ENCODE measurements around the gene KLF9. TPM values are rescaled to one million over a fixed set of nuclear protein-coding genes. Genes with fewer than 3 reads are reported as not detected.
A peak's percentile ranks its signal among the peaks of the same experiment; 100 is the strongest.

The KLF9 gene
- total RNA-seq: 10.3 TPM

DNA sequence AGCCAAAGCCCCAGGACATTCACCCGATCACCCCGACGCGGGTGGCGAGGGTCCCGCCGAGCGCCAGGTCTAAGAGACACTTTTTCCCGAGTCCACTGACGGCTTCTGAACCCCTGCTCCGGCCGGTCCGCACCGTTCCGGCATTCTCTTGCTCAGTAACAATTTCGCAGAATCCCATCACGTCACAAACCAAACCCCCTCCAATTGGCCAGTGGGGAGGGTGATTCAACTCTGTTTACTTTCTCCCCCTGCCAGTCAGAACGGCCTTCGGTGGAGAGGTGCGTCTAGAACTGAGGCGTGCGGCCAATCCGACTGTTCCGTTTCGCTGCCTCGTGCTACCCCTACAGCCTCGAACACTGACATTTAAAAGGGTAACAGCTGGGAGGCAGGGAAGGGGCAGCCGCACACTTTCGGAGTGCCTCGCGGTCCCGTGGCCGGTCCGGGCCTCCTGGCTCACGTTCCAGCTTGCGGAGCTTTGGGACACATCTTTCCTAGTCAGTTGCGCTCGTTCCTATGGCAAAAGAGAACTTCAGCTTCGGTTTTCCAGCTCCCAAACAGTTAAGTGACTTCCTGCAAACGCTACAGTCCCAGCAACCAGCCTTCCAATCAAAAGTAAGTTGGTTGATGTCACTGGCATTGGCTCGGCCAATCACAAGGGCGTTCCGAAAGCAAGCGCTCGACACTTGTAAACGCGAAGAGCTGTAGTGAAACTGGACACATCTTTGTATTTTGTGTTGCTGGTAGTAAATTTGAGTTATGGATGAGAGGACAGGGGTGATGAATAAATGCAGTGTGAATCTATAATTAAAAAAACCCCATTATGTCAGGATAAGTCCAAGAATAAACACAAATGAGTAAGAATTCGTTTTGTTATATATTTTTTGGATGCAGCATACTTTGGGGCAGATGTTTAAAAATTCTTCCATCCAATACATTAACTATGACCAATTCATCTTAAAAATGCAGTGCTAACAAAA, at the start of gene KLF9:
Gene KLF9, minus strand, starts transcription at position 859 of the 977 bp plus-strand sequence. CDS start 1,294 bp downstream, outside the sequence.
- DNase-seq: peak; percentile 95

DNA sequence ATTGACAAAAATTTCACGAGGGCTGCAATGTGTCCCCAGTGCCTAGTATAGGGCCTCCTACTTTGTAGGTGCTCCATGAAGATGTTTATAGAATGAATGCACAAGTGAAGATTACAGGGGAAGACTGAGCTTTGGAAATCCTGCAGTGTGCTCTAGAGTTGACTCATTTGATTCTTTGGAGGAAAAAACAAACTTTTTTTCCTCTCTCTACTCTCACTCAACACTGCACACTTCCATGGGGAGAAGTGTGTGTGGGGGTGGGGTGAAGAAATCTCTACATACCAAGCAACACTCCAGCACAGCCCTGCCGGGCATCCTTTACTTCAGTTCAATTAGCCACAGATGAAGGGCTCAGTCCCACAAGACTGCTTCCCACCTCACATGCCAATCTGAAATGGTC, 49.4 kb upstream of the KLF9 start:
- DNase-seq: no peak

DNA sequence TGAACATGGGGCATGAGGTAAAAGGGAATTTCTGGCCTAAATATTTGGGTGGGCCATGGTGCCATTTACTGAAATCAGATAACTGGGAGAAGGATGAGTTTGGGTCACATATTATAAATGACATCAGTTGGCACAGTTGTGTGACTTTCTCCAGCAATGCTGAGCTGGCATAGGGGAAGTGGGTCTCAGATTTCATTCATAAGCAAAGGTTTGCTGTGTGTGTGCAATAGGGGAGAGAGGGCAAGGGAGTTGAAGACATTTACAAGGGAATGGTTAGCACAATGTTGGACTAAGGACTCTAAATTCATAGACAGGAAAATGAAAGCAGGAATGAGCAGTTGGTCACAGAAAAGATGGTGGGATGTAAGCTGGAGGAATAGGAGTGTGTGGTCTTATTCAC, 47.8 kb upstream of the KLF9 start:
- DNase-seq: no peak

GRCh38 chr9:70457235-70457634, 42.8 kb upstream of the KLF9 start:
- no peak for DNase-seq

GRCh38 chr9:70455993-70456704, 41.7 kb upstream of the KLF9 start:
- DNase-seq: no peak

DNA sequence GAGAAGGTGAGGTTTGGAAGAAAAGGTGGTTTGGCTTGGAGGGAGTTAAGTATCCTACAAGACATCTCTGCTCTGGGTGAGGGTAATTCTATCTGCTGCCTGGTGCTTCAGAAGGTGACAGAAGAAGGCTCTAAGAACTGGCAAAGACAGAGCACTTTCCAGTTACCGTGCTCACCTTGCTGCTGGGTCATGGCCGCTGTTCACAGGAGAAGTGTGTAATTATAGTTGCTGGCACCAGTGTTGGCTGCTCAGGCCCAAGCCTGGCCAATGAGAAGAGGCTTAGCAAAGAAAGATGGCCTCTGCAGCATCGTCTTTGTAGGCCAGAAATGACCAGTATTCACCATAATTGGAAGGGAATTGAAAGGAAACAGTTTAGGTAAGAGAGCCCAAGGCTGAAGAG, 37.9 kb upstream of the KLF9 start:
- DNase-seq: no peak

- DNase-seq: no peak
These were observed 37.3 kb upstream of the KLF9 start for GRCh38 chr9:70451765-70452164.

GRCh38 chr9:70450738-70451137, 36.3 kb upstream of the KLF9 start:
- no peak for DNase-seq

DNA sequence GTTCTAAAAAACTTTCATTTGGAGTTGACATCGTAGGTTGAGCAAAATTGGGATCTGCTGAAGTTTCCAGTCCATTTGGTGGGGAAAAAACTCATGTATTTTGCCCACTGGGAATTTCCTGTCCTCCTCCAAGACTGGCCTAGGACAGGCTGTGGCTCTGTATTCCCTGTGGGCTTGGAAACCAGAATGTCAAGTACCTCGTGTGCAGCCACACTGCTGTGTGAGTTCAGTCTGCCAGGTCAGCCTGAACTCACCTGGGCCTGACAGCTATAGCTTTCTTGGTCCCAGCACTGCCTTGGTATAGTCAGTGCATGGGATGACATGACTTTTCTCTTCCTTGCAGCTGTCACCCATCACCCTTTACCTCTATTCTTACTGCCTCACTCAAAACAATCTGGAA, 35.0 kb upstream of the KLF9 start:
- no peak for DNase-seq

- DNase-seq: no peak
These were observed 34.5 kb upstream of the KLF9 start for GRCh38 chr9:70448919-70449318.

DNA sequence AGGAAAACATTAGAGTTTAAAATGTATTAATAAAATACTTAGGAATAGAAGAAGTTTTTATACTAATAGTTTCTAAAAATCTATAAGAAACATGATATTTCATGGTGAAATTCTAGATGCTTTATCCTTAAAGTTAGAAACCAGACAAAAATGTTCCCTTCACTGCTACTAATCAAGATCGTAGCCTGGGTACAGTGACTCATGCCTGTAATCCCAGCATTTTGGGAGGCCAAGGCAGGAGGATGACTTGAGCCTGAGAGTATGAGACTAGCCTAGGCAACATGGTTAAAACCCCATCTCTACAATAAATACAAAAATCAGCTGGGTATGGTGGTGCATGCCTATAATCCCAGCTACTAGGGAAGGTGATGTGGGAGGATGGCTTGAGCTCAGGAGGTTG, 30.4 kb upstream of the KLF9 start:
- DNase-seq: no peak

DNA sequence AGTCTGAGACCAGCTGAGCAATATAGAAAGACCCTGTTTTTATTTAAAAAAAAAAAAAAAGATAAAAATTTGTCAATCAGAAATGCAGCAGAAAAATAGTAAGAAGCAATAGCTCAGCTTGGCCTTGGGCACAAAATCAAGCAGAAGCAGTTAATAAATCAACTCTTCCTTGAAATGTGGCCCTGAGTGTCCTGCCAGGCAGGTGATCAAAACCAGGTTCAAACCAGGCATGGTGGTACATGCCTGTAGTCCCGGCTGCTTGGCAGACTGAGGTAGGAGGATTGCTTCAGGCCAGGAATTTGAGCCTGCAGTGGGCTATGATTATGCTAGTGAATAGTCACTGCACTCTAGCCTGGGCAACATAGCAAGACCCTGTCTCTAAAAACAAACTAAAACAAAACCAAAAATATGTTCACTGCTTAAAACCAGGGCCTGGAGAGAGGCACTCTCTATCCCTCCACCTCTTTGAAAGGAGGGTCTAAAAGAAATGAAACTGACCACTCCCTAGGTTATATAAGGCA, 27.9 kb upstream of the KLF9 start:
- no peak for DNase-seq

- no peak for DNase-seq
These were observed 27.2 kb upstream of the KLF9 start for GRCh38 chr9:70441622-70442021.

DNA sequence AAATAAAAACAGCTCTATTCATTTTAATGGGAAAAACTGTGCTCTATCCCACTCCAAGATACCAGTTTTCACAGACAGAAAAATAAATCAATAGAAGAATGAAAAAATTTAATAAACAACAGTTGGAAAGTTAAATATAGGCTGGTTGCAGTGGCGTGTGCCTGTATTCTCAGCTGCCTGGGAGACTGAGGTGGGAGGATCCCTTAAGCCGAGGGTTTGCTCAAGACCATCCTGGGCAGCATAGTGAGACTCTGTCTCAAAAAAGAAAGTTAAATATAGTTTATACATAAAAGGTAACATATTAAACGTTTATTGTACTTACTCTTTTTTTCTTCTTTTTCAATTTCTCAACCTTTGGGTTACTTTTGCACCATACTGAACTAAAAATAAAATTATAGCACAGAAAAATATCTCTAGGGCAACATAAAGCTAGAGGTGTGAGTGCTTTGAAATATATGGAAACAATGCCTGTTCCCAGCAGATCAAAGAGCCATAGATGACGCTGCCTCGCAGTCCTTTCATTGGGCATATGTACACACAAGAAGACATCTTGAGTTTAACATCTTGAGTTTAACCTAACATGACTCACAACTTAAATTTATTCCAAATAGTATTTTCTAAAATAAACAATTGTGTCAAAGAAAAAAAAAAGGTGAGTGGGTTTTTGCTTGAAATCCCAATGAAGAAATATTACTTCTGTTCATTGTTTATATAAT, 25.7 kb upstream of the KLF9 start:
- DNase-seq: no peak

DNA sequence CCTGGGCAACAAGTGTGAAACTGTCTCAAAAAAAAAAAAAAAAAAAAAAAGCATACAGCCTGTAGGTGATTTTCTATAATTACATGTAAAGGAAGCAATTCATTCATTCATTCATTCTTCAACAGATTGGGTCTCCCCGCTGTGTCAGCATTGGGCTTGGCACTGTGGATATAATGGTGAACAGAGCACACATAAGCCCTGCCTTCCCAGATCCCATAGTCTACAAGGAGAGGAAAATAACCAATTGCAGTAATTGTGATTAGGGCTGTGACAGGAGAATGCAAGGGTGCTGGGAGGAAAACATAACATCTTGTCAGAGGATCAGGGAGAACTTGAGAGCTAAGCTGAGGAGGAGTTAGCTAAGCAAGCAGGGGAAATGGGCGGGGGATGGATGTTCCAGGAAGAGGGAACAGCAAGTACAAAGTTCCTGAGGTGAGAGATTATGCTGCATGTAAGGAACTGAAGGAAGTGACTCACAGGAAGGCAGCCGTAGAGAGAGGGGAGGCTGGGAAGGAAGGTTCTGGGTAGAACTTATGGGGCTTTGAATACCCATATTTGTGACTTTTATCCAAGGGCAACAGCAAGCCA, 24.0 kb upstream of the KLF9 start:
- no peak for DNase-seq

GRCh38 chr9:70435948-70436347, 21.5 kb upstream of the KLF9 start:
- no peak for DNase-seq

GRCh38 chr9:70429899-70430298, 15.4 kb upstream of the KLF9 start:
- no peak for DNase-seq

DNA sequence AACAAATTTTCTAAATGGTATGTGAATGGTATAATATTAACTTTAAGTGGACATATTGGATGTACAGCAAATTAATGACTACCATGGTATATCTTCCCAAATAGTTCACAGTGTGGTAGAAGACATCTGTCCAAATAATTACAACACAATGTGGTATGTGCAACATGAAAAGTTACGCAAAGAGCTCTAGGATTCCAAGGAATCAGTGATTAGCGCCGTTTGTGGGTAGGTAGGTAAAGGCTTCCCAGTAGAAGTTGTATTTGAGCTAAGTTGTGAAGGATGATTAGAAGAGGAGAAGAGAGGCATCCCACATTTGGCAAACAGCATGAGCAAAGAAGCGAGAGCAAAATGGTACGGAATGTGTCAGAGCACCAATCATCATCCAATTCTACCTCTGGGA, 14.3 kb upstream of the KLF9 start:
- no peak for DNase-seq

DNA sequence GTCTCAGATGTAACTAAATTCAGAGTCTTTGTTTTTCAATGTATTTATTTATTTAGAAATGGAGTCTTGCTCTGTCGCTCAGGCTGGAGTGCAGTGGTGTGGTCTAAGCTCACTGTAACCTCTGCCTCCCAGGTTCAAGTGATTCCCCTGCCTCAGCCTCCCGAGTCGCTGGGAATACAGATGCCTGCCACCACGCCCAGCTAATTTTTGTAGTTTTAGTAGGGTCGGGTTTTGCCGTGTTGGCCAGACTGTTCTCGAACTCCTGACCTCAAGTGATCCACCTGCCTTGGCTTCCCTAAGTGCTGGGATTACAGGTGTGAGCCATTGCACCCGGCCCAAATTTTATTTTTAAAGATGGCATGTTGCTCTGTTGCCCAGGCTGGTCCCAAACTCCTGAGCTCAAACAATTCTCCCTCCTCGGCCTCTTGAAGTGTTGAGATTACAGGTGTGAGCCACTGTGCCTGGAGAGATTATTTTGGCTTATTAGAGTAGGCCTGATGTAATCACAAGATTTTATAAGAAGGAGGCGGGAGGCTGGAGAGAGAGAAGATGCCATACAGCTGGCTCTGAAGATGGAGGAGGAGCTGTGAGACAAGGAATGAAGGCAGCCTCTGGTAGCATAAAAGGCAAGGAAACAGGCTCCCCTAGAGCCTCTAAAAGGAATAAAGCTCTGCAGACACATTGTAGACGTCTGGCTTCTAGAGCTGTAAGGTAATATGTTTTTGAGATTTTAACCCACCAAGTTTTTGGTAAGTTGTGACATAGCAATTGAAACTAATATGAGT, 12.9 kb upstream of the KLF9 start:
- no peak for DNase-seq

GRCh38 chr9:70425192-70425591, 10.7 kb upstream of the KLF9 start:
- no peak for DNase-seq

- no peak for DNase-seq
These were observed 8.1 kb upstream of the KLF9 start for GRCh38 chr9:70422371-70423043.

Data from skin of body (tissue), 2 donors.